Measurements from ENCODE around the gene MYO5C.

DNA sequence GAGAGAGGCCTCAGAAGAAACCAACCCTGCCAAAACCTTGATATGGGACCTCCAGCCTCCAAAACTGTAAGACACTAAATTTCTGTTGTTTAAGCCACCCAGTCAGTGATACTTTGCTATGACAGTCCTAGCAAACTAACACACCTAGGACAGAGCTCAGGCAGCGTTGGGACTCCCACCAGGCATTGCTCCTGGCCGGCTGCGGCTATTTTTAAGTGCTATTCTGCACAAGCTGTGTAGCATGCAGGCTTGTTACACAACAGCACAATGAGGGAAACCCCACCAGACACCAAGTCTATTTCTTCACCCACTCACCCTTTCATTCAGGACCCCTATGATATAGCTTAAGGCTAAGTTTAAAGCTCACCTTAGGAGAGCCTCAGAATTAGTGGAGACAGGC, 57.5 kb downstream of the MYO5C start:
- no peak for TF ChIP-seq EZH2 (IDR thresholded peaks at IDR 0.05; ENCODE audit: borderline replicate concordance, low read depth, low read length, poor library complexity, severe bottlenecking)
- TF ChIP-seq, protein P1, sequence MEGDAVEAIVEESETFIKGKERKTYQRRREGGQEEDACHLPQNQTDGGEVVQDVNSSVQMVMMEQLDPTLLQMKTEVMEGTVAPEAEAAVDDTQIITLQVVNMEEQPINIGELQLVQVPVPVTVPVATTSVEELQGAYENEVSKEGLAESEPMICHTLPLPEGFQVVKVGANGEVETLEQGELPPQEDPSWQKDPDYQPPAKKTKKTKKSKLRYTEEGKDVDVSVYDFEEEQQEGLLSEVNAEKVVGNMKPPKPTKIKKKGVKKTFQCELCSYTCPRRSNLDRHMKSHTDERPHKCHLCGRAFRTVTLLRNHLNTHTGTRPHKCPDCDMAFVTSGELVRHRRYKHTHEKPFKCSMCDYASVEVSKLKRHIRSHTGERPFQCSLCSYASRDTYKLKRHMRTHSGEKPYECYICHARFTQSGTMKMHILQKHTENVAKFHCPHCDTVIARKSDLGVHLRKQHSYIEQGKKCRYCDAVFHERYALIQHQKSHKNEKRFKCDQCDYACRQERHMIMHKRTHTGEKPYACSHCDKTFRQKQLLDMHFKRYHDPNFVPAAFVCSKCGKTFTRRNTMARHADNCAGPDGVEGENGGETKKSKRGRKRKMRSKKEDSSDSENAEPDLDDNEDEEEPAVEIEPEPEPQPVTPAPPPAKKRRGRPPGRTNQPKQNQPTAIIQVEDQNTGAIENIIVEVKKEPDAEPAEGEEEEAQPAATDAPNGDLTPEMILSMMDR (conservative IDR thresholded peaks at IDR 0.05; ENCODE audit: low read depth, low read length) = no peak

All from A673 (cell line).